Thyroid gland (tissue), 4 donors: ENCODE measurements around the gene INF2.

Experiments used
- CTCF ChIP-seq, 6 experiments: fragments of 200-600 bp in 3 of 6; fragments of 450-650 bp in 3 of 6; sonication (generic) in 3 of 6; IDR thresholded peaks; one replicate each; pipeline ENCODE4 v1.5.1; 2016 to 2019; ENCODE audit warnings: antibody characterized with exemption in 6 of 6, mild to moderate bottlenecking in 2 of 6, inconsistent platforms in 1 of 6, moderate library complexity in 1 of 6
- POLR2A ChIP-seq, 2 donors: fragments of 450-650 bp; IDR thresholded peaks; one replicate each; pipeline ENCODE4 v1.6.1; 2017; ENCODE audit warnings: antibody characterized with exemption in 2 of 2, mild to moderate bottlenecking in 2 of 2, moderate library complexity in 1 of 2

GRCh38 chr14:104751539-104752422 is 62.4 kb downstream of the INF2 start:
- TF ChIP-seq CTCF (IDR thresholded peaks at IDR 0.05) (no peak), POLR2A (IDR thresholded peaks at IDR 0.05) (no peak)
